ENCODE measurements around the gene LRMDA.

DNA sequence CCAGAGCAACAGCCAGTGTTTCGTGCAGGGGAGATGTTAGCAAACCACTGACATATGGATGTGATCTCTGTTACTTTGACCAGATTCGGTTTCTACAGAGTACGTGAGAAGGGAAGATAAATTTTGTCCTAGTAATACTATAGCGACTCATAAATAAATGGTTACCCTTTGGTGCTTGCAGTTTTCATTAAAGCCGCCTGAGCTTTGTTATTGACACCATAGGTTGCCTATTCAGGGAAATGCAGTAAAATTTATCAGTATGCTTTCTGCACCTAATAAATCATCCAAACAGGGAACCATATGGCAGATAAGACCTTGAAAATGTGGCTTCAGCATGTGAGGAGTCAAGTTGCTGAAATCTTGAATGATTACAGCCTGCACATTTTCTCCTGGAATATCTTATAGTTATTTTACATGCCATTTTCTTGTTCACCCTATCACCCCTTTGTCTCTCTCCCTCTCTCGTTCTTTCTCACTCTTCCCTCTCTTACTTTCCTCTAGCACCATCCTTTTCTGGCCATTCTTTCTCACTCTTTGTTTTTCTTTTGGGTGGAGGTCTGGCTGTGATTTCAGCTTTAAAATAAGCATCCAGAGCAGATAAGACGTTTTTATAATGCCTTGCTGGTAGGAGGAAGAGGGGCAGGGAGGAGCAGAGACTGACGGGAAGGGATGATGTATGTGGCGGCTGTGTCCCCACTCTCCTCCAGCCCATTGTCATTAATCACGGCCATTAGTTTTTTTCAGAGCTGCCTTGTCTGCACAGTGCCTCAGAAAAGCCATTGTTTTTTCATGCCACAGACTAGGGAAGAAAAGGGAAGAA is 182.5 kb downstream of the LRMDA start:
- TF ChIP-seq, protein P1, sequence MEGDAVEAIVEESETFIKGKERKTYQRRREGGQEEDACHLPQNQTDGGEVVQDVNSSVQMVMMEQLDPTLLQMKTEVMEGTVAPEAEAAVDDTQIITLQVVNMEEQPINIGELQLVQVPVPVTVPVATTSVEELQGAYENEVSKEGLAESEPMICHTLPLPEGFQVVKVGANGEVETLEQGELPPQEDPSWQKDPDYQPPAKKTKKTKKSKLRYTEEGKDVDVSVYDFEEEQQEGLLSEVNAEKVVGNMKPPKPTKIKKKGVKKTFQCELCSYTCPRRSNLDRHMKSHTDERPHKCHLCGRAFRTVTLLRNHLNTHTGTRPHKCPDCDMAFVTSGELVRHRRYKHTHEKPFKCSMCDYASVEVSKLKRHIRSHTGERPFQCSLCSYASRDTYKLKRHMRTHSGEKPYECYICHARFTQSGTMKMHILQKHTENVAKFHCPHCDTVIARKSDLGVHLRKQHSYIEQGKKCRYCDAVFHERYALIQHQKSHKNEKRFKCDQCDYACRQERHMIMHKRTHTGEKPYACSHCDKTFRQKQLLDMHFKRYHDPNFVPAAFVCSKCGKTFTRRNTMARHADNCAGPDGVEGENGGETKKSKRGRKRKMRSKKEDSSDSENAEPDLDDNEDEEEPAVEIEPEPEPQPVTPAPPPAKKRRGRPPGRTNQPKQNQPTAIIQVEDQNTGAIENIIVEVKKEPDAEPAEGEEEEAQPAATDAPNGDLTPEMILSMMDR (IDR thresholded peaks at IDR 0.05) = no peak
- no peak for TF ChIP-seq POLR2A (IDR thresholded peaks at IDR 0.05)
- TF ChIP-seq POLR2AphosphoS5 (IDR thresholded peaks at IDR 0.05) = no peak

All from transverse colon (tissue), 4 donors.